Measurements from ENCODE around the gene TP53BP2.

The TP53BP2 gene

GRCh38 chr1:223748773-223749733 lies 96.7 kb downstream of the TP53BP2 start:
- intact Hi-C loops (cut with DNase I; ENCODE audit: low total_unique reads): loop anchor here (2.0 kb wide), 2 partner anchors 36 to 50 kb away; partner anchors contain the start of gene CAPN2
- Histone ChIP-seq H3K4me1 (peaks cover 0 to 16% (median 12%) of the 10 kb centered on the region in 4 donors), H3K36me3 (peaks cover 74 to 79% (median 76%) of the 10 kb centered on the region in 3 donors), H3K27ac (peak overlapping the region; percentile 62 to 78), H3K4me3 (peak overlapping the region; percentile 50 to 54), H3K27me3 (no peaks in the 10 kb centered on the region), H3K9me3 (no peaks in the 10 kb centered on the region)
- DNase-seq: peak; percentile 65 to 83
- peak; percentile 94 to 98 for TF ChIP-seq CTCF (IDR thresholded peaks at IDR 0.05)

GRCh38 chr1:223748405-223748772 lies 97.4 kb downstream of the TP53BP2 start:
- Histone ChIP-seq H3K9me3 (no peaks in the 10 kb centered on the region), H3K27ac (peak overlapping the region; percentile 62 to 78), H3K27me3 (no peaks in the 10 kb centered on the region), H3K4me1 (peaks cover 0 to 16% (median 12%) of the 10 kb centered on the region in 4 donors), H3K36me3 (peaks cover 67 to 76% (median 72%) of the 10 kb centered on the region in 3 donors), H3K4me3 (peak overlapping the region; percentile 50 to 54)
- no peak for DNase-seq
- intact Hi-C loops (cut with DNase I; ENCODE audit: low total_unique reads): loop anchor here (2.0 kb wide), 2 partner anchors 36 to 50 kb away; partner anchors contain the start of gene CAPN2
- no peak for TF ChIP-seq CTCF (IDR thresholded peaks at IDR 0.05)

- Histone ChIP-seq H3K27me3 (no peaks in the 10 kb centered on the region), H3K4me3 (no peak overlapping the region), H3K27ac (peak overlapping the region; percentile 62 to 78), H3K4me1 (peaks cover 0 to 16% (median 13%) of the 10 kb centered on the region in 4 donors), H3K9me3 (no peaks in the 10 kb centered on the region), H3K36me3 (peaks cover 62 to 76% (median 67%) of the 10 kb centered on the region in 3 donors)
- intact Hi-C loops (cut with DNase I; ENCODE audit: low total_unique reads): loop anchor here (2.0 kb wide), 2 partner anchors 35 to 49 kb away; partner anchors contain the start of gene CAPN2
- DNase-seq: no peak
- no peak for TF ChIP-seq CTCF (IDR thresholded peaks at IDR 0.05)
These were observed 97.9 kb downstream of the TP53BP2 start for GRCh38 chr1:223747838-223748335.

- DNase-seq: no peak
- TF ChIP-seq CTCF (IDR thresholded peaks at IDR 0.05): no peak
- Histone ChIP-seq H3K36me3 (peaks cover 40 to 58% (median 45%) of the 10 kb centered on the region in 3 donors), H3K9me3 (no peaks in the 10 kb centered on the region), H3K27me3 (no peaks in the 10 kb centered on the region), H3K4me3 (no peak overlapping the region), H3K27ac (no peak overlapping the region), H3K4me1 (peaks cover 0 to 16% (median 13%) of the 10 kb centered on the region in 4 donors)
- intact Hi-C loops (cut with DNase I; ENCODE audit: low total_unique reads): no loop called here
These were observed 100.0 kb downstream of the TP53BP2 start for GRCh38 chr1:223745731-223746130.

- Histone ChIP-seq H3K27me3 (no peaks in the 10 kb centered on the region), H3K4me3 (no peak overlapping the region), H3K4me1 (peaks cover 0 to 33% (median 26%) of the 10 kb centered on the region in 4 donors), H3K27ac (no peak overlapping the region), H3K36me3 (peaks cover 31 to 50% (median 33%) of the 10 kb centered on the region in 3 donors), H3K9me3 (no peaks in the 10 kb centered on the region)
- no peak for DNase-seq
- intact Hi-C loops (cut with DNase I; ENCODE audit: low total_unique reads): no loop called here
- TF ChIP-seq CTCF (IDR thresholded peaks at IDR 0.05): no peak
These were observed 102.8 kb downstream of the TP53BP2 start for GRCh38 chr1:223742856-223743517.
